Measurements from ENCODE around the gene TTF1.
A peak's percentile ranks its signal among the peaks of the same experiment; 100 is the strongest.
"Not testable (repeated sequence)": the region's sequence is repeated elsewhere in the genome, so short reads cannot be mapped to it uniquely, and the experiment has no call there.

TTF1 gene

DNA sequence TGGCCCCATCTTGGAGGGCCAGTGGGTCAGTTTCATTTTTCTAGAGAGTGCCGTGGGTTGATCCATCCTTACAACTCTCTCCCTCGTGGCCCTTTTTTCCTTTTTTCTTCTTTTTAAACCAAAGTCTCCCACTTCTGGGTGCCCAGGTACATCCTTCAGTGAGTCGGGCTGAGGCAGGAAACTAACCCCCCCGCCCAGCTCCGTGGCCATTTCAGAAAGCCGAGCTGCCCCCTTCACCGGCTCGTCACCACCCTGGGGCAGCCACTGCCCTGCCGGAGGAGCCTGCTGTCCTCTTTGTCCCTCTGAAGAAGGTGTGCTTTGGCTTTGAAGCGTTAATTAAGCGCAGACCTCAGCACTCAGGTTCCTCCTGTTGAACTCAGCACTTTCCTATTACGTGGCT, 8.5 kb upstream of the TTF1 start:
- no peak for DNase-seq
- intact Hi-C loops (cut with DNase I) = no loop called here

GRCh38 chr9:132414731-132415130, 8.1 kb upstream of the TTF1 start:
- intact Hi-C loops (cut with DNase I) = no loop called here
- DNase-seq = no peak

GRCh38 chr9:132413926-132414325, 7.3 kb upstream of the TTF1 start:
- no peak for DNase-seq
- intact Hi-C loops (cut with DNase I) = no loop called here

DNA sequence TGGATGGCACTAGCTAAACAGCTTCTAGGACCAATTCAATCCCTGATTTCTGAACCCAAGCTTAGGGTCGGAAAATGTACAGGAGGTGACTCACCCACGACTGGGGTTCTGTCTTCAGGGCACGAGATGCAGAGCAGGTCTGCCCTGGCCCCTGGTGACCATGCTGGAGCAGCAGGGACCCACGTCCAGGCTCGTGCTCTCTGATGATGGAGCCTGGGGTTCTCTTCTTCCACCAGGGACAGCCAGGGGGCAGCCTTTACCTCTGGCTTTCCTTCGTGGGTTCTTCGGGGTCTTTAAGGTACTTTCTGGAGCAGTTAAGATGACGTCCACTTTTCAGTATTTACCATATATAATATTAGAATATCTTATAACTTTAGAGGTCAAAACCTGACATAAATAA, 5.4 kb upstream of the TTF1 start:
- intact Hi-C loops (cut with DNase I) = no loop called here
- DNase-seq = peak in 3 of 42 donors; percentile 6 to 10 (median 10)

DNA sequence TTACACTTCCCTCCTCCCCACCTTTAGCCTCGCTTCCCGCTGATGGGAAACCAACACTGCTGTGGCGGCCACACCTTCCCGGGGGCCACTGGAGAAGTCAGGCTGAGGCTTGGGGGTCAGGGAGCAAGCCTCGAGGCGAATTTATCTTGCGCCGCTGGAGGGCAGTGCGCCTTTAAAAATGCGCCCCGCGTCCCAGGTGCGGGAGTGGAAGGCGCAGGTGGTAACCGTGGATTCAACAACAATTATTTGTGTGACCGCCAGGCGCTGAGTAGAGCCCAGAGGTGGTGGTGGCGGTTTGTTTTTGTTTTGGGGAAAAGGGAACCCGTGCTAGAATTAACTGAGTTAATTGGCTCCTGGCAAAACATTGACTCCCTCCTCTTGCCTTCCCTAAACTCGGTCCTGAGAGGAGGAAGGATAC, 4.5 kb upstream of the TTF1 start:
- peak in 37 of 42 donors; percentile 11 to 70 (median 41) for DNase-seq

GRCh38 chr9:132410642-132411041, 4.0 kb upstream of the TTF1 start:
- no peak for DNase-seq
- intact Hi-C loops (cut with DNase I) = no loop called here

More for the DNA sequence above, 4.5 kb upstream of the TTF1 start:
- intact Hi-C loops (cut with DNase I) = no loop called here

- peak in 18 of 42 donors; percentile 4 to 45 (median 19) for DNase-seq
- intact Hi-C loops (cut with DNase I) = no loop called here
Measured at GRCh38 chr9:132409828-132410528, 3.3 kb upstream of the TTF1 start, which contains the start of gene CFAP77. TSS of gene CFAP77 (plus strand) at chr9:132410211. CDS start at chr9:132410272, 61 bp downstream.

DNA sequence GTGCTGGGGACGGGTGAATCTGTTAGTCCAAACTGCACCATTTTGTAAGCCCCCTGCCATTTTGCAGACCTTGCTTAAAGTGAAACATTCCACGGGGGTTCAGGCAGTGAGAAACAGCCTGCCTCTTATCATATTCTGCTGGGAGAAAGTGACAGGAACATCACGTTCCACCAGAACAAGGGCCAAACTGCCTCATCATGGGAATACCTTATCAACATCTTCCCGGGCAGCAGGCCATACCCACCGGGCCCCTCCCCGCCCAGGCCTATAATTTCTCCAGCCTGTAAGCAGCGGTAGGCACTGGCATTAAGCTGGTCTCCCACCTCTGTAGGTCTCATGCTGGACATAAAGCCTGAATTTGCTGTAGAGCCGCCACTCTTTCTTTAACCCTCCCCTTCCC, 1.9 kb upstream of the TTF1 start:
- intact Hi-C loops (cut with DNase I) = no loop called here

DNA sequence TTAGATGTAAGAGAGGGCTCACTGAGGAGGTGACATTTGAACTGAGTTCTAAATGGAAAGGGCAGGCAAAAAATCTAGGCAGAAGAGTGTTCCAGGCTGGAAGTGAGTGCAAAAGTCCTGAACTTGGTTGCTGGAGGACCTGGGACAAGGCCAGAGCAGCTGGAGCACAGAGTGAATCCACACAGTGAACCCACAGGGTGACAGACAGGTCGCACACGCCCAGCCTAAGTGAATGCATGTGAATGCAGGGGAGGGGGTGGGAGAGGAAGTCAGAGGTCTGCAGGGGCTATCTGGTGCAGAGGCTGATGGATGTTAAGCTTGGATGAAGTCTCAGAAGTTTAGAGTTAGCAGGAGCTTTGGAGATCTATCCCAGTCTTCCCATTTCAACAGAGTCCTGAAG, 556 bp upstream of the TTF1 start:
- intact Hi-C loops (cut with DNase I) = no loop called here
- no peak for DNase-seq

More for the DNA sequence above, 1.9 kb upstream of the TTF1 start:
- DNase-seq = no peak

GRCh38 chr9:132404228-132404881, 2.3 kb downstream of the TTF1 start:
- no peak for DNase-seq
- intact Hi-C loops (cut with DNase I) = no loop called here

DNA sequence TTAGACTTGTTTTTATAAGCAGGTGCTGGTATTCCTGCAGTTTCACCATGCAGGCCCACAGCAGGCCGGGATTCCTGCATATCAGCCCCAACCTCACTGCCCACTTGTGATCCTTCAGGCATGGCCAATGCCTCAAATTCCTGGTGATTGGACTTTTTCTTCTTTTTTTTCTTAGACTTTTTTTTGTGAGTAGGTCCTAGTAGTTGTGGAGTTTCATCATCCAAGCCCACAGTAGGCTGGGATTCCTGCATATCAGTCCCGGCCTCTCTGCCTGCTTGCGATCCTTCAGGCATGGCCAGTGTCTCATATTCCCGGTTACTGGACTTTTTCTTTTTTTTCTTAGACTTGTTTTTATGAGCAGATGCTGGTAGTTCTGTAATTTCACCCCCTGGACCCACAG, 4.8 kb downstream of the TTF1 start:
- no peak for DNase-seq
- intact Hi-C loops (cut with DNase I) = no loop called here

- intact Hi-C loops (cut with DNase I) = no loop called here
Measured at GRCh38 chr9:132395560-132395959, 11.1 kb downstream of the TTF1 start.

GRCh38 chr9:132391449-132391848, 15.2 kb downstream of the TTF1 start:
- intact Hi-C loops (cut with DNase I) = no loop called here
- no peak for DNase-seq

More at GRCh38 chr9:132395560-132395959, 11.1 kb downstream of the TTF1 start:
- DNase-seq = no peak

GRCh38 chr9:132390966-132391365, 15.7 kb downstream of the TTF1 start:
- no peak for DNase-seq
- intact Hi-C loops (cut with DNase I) = no loop called here

DNA sequence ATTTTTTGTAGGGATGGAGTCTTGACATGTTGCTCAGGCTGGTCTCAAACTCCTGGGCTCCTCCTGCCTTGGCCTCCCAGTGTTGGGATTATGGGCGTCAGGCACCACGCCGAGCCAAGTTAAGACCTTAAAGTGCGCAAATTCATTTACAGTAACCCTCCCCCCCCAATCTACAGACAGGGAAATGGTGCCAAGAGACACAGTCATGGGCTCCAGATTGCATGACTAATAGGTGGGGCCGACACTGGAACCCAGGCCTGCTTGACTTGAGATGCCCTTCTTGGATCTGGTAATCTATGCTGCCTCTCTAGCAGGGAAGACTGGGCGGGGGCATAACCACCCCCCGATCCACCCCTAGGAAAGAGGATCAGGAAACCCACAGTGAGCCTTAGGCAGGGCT, 19.5 kb downstream of the TTF1 start:
- no peak for DNase-seq

GRCh38 chr9:132384376-132384775, 22.3 kb downstream of the TTF1 start:
- intact Hi-C loops (cut with DNase I) = no loop called here
- DNase-seq = no peak

More for the DNA sequence above, 19.5 kb downstream of the TTF1 start:
- intact Hi-C loops (cut with DNase I) = no loop called here

GRCh38 chr9:132383462-132383883, 23.2 kb downstream of the TTF1 start:
- DNase-seq = no peak
- intact Hi-C loops (cut with DNase I) = no loop called here

- intact Hi-C loops (cut with DNase I) = no loop called here
- DNase-seq = no peak
Measured at GRCh38 chr9:132381966-132382541, 24.6 kb downstream of the TTF1 start.

DNA sequence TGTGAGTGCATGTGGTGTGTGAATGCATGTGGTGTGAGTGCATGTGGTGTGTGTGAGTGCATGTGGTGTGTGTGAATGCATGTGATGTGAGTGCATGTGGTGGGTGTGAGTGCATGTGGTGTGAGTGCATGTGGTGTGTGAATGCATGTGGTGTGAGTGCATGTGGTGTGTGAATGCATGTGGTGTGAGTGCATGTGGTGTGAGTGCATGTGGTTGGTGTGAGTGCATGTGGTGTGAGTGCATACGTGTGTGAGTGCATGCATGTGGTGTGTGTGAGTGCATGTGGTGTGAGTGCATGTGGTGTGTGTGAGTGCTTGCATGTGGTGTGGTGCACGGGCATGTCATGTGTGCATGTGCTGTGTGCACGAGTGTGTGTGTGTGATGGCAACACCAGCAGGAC, 28.2 kb downstream of the TTF1 start:
- intact Hi-C loops (cut with DNase I) = not testable (repeated sequence)

DNA sequence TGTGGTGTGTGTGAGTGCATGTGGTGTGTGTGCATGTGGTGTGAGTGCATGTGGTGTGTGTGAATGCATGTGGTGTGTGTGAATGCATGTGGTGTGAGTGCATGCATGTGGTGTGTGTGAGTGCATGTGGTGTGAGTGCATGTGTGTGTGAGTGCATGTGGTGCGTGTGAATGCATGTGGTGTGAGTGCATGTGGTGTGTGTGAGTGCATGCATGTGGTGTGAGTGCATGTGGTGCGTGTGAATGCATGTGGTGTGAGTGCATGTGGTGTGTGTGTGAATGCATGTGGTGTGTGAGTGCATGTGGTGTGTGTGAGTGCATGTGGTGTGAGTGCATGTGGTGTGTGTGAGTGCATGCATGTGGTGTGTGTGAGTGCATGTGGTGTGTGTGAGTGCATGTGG, 28.9 kb downstream of the TTF1 start:
- intact Hi-C loops (cut with DNase I); DNase-seq: not testable (repeated sequence)

More for the DNA sequence above, 28.2 kb downstream of the TTF1 start:
- DNase-seq = not testable (repeated sequence)

Measured in head of caudate nucleus (tissue), 42 donors.